OCI-LY3 (cell line): ENCODE measurements around the gene PIK3R2.

Experiments used
- EZH2phosphoT487 ChIP-seq: fragments of 200-600 bp; shearing (Covaris generic); IDR thresholded peaks from 2 replicates; pipeline ENCODE4 v1.6.1; 2018; ENCODE audit warnings: antibody characterized with exemption, mixed run types, low read depth
- TF ChIP-seq, protein P1 (sequence below): fragments of 200-600, 300-600 bp; sonication (generic); IDR thresholded peaks from 2 replicates; pipeline ENCODE4 v1.5.1; 2014; ENCODE audit warnings: antibody characterized with exemption, low read length, low read depth

GRCh38 chr19:18109733-18110608, 43.0 kb upstream of the PIK3R2 start:
- TF ChIP-seq, protein P1, sequence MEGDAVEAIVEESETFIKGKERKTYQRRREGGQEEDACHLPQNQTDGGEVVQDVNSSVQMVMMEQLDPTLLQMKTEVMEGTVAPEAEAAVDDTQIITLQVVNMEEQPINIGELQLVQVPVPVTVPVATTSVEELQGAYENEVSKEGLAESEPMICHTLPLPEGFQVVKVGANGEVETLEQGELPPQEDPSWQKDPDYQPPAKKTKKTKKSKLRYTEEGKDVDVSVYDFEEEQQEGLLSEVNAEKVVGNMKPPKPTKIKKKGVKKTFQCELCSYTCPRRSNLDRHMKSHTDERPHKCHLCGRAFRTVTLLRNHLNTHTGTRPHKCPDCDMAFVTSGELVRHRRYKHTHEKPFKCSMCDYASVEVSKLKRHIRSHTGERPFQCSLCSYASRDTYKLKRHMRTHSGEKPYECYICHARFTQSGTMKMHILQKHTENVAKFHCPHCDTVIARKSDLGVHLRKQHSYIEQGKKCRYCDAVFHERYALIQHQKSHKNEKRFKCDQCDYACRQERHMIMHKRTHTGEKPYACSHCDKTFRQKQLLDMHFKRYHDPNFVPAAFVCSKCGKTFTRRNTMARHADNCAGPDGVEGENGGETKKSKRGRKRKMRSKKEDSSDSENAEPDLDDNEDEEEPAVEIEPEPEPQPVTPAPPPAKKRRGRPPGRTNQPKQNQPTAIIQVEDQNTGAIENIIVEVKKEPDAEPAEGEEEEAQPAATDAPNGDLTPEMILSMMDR = no peak
- TF ChIP-seq EZH2phosphoT487 = no peak
